GM12872 (cell line): ENCODE results near the gene MT1X.

Experiments used
- TF ChIP-seq, protein P1 (sequence below): IDR thresholded peaks from 3 replicates; pipeline ENCODE4 v1.5.1; 2011; ENCODE audit warnings: low read depth, mild to moderate bottlenecking, low read length, moderate library complexity; ENCODE audit not compliant: insufficient read depth

MT1X gene

GRCh38 chr16:56669840-56670619 is 12.2 kb upstream of the MT1X start:
- TF ChIP-seq, protein P1, sequence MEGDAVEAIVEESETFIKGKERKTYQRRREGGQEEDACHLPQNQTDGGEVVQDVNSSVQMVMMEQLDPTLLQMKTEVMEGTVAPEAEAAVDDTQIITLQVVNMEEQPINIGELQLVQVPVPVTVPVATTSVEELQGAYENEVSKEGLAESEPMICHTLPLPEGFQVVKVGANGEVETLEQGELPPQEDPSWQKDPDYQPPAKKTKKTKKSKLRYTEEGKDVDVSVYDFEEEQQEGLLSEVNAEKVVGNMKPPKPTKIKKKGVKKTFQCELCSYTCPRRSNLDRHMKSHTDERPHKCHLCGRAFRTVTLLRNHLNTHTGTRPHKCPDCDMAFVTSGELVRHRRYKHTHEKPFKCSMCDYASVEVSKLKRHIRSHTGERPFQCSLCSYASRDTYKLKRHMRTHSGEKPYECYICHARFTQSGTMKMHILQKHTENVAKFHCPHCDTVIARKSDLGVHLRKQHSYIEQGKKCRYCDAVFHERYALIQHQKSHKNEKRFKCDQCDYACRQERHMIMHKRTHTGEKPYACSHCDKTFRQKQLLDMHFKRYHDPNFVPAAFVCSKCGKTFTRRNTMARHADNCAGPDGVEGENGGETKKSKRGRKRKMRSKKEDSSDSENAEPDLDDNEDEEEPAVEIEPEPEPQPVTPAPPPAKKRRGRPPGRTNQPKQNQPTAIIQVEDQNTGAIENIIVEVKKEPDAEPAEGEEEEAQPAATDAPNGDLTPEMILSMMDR: no peak

DNA sequence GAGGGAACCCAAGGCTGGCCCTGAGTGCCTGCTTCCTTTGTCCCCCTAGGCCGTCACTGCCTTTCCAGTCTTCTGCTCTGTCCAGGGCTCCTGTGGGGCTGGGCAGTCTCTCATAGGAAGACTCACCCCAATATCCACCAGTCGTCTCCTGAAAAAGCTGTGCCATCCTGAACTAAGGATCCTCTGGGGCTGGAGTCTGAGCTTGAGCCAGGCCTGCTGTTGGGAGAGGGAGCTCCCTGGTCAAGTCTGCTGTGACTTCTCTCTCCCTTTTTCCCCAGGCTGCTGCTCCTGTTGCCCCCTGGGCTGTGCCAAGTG is 11.7 kb upstream of the MT1X start:
- TF ChIP-seq, protein P1: no peak

- TF ChIP-seq, protein P1: no peak
Observed at GRCh38 chr16:56672761-56673536, 9.3 kb upstream of the MT1X start.

DNA sequence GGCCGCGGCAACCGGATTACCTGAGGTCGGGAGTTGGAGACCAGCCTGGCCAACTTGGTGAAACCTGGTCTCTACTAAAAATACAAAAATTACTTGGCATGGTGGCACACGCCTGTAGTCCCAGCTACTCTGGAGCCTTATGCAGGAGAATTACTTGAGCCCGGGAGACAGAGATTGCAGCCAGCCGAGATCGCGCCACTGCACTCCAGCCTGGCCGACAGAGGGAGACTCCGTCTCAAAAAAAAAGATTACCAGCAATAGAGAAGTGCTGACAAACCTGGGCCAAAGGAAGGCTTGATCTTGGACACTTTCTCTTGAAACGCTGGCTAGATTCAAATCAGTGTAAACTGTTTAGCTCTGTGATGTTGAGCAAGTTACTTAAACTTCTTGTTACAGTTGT is 8.3 kb upstream of the MT1X start:
- TF ChIP-seq, protein P1: 0 out of 3 replicates have a peak, but pooled peaks have one; percentile 28

GRCh38 chr16:56675685-56676210 is 6.5 kb upstream of the MT1X start:
- TF ChIP-seq, protein P1: no peak

- TF ChIP-seq, protein P1: no peak
Observed at GRCh38 chr16:56677474-56677873, 4.8 kb upstream of the MT1X start.

- TF ChIP-seq, protein P1: no peak
Observed at GRCh38 chr16:56679078-56679730, 3.1 kb upstream of the MT1X start.
